VCaP (cell line): ENCODE results near the gene ACOT13.
"Not testable (repeated sequence)": the region's sequence is repeated elsewhere in the genome, so short reads cannot be mapped to it uniquely, and the experiment has no call there.

Experiments
- H3K27ac ChIP-seq: fragments of 450-650 bp; 2 replicates; pipeline ENCODE4 v1.5.1; 2017
- TF ChIP-seq, protein P1 (sequence below): fragments of 450-650 bp; conservative IDR thresholded peaks from 2 replicates; pipeline ENCODE4 v1.5.1; 2017; ENCODE audit warnings: mild to moderate bottlenecking, moderate library complexity

The ACOT13 gene

DNA sequence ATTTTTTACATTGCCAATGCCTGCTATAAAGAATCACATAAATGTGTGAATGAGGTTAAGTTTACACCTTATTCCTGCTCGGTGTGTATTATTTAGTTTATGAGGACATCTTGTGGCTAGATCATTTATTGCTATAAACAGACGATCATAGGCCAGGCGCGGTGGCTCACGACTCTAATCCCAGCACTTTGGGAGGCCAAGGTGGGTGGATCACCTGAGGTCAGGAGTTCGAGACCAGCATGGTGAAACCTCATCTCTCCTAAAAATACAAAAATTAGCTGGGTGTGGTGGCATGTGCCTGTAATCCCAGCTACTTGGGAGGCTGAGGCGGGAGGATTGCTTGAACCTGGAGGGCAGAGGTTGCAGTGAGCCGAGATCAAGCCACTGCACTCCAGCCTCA lies 28.8 kb downstream of the ACOT13 start:
- not testable (repeated sequence) for H3K27ac ChIP-seq
- TF ChIP-seq, protein P1, sequence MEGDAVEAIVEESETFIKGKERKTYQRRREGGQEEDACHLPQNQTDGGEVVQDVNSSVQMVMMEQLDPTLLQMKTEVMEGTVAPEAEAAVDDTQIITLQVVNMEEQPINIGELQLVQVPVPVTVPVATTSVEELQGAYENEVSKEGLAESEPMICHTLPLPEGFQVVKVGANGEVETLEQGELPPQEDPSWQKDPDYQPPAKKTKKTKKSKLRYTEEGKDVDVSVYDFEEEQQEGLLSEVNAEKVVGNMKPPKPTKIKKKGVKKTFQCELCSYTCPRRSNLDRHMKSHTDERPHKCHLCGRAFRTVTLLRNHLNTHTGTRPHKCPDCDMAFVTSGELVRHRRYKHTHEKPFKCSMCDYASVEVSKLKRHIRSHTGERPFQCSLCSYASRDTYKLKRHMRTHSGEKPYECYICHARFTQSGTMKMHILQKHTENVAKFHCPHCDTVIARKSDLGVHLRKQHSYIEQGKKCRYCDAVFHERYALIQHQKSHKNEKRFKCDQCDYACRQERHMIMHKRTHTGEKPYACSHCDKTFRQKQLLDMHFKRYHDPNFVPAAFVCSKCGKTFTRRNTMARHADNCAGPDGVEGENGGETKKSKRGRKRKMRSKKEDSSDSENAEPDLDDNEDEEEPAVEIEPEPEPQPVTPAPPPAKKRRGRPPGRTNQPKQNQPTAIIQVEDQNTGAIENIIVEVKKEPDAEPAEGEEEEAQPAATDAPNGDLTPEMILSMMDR: peak; percentile 75

- TF ChIP-seq, protein P1: no peak
- no peak overlapping the region for H3K27ac ChIP-seq
These were observed 29.2 kb downstream of the ACOT13 start for GRCh38 chr6:24696097-24696496.

GRCh38 chr6:24699521-24700359 lies 32.9 kb downstream of the ACOT13 start:
- no peak overlapping the region for H3K27ac ChIP-seq
- TF ChIP-seq, protein P1: no peak

DNA sequence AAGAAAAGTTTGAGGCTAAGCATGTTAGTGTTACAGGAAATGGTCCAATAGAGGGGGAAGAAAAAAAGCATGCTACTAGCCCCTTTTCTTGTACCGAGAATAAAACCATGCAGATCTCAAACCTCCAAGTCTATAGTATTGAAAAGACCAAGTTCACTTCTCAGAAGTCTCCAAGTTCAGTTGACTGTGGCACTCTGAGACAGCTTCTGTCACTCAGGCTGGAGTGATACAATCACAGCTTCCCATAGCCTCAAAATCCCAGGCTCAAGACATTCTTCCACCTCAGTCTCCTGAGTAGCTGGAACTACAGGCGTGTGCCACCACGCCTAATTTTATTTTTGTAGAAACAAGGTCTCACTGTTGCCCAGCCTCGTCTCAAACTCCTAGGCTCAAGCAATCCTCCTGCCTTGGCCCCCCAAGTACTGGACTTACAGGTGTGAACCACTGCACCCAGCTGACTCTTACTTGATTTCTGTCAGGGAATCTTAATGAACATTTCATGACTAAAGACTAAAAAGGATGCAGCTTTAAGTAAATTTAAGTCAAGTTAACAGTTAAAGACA lies 35.9 kb downstream of the ACOT13 start:
- H3K27ac ChIP-seq: no peak overlapping the region
- TF ChIP-seq, protein P1: no peak

DNA sequence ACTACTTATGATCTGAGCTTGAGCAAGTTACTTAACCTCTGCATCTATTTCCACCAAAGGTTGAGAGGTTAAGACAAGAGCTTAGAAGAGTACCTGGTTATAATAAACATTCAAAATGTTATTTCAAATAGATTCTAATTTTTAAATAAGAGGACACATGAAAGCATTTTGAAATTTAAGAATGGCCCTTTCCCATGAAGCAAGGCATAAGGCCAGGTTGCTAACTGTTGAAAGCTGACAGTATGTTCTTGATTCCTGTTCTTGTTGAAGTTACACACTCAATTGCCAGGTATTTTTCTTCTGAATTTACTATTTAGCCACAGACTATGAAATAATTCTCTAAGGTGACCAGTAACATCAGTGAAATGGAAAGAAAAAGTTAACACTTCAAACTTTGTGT lies 37.6 kb downstream of the ACOT13 start:
- TF ChIP-seq, protein P1: no peak
- no peak overlapping the region for H3K27ac ChIP-seq

DNA sequence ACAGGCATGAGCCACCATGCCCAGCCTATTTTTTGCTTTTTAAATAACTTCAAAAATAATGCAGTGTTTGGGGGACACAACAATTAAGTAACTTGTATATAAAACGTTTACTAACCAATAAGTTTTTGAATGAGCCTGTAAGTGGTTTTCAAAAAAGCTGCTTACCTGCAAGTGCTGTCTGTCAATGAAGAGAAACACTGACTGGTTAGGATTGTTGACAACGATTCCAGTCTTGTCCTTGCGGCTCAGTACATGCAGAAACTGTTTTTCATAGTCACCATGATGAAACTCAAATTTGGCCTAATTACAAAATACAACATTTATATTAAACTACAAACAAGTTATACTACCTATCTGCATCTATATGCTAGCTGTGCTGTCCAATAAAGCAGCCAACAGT lies 41.7 kb downstream of the ACOT13 start:
- TF ChIP-seq, protein P1: no peak
- no peak overlapping the region for H3K27ac ChIP-seq

DNA sequence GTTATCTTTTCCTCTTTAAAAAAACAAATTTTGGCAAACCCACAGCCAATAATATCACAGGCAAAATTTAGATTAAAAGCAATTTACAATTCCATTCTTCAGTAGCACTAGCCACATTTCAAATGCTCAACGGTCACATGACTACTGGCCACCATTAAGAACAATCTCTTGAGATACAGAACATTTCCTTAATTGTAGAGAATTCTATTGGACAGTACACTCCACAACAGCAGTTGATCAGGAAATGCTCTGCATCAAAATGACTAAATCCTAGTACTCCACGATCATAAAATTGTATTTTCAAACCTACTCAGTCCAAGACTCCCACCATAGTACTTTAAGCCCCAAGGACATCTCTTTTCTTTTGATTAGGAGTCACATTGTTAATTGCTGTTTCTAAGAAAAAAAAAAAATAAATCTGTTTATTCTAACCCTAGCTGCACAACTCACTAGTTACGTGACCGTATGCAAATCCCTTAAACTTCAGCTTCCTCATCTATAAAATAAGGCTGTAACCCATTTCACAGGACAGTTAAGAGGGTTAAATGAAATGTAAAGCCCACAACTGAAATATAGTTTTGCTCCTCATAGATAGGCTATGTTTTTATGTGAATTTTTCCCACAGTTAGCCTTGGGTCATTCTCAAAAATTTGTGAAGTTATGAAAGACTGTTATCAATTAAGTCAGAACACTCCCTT lies 42.3 kb downstream of the ACOT13 start:
- H3K27ac ChIP-seq: no peak overlapping the region

More for the DNA sequence above, 42.3 kb downstream of the ACOT13 start:
- TF ChIP-seq, protein P1: no peak
